Measurements from ENCODE around the gene GJC3.
"Not testable (repeated sequence)": the region's sequence is repeated elsewhere in the genome, so short reads cannot be mapped to it uniquely, and the experiment has no call there.

GJC3 gene

DNA sequence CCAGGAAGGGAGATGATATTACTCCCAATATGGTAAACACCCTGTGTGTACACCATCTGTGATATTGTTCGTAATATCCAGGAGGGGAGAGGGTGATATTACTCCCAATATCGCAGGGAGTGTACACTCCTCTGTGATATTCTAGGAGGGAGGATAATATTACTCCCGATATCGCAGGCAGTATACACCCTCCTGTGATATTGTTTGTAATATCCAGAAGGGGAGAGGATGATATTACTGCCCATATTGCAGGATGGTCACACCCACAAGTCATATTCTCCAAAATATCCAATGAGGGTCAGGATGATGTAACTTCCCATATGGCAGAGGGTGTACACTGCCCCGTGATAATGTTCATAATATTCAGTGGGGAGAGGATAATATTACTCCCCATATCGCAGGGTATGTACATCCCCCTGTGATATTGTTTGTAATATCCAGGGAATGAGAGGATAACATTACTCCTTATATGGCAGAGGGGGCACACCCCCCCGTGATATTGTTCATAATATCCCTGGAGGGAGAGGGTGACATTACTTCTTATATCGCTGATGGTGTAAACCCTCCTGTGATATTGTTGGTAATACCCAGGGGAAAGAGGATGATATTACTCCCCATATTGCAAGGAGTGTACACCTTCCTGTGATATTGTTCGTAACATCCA is 29.3 kb upstream of the GJC3 start:
- no peaks in the 10 kb centered on the region for H3K9me3 ChIP-seq (ENCODE audit: control insufficient read depth, low read length)
- no peak overlapping the region for H2AK5ac ChIP-seq (ENCODE audit: low read length, severe bottlenecking)
- no peak overlapping the region for H2BK120ac ChIP-seq (ENCODE audit: low read depth, low read length)
- H3K23ac ChIP-seq (ENCODE audit: low read length in 2 of 2): no peak overlapping the region
- DNase-seq: no peak
- no peak overlapping the region for H2BK12ac ChIP-seq (ENCODE audit: low read length in 2 of 2)
- H3K4ac ChIP-seq (ENCODE audit: low read depth in 1 of 2, low read length in 2 of 2): no peak overlapping the region
- H3K9ac ChIP-seq (ENCODE audit: low read length): no peak overlapping the region
- H3K18ac ChIP-seq (ENCODE audit: low read depth in 1 of 2, low read length in 2 of 2): no peak overlapping the region
- no peak overlapping the region for H3K14ac ChIP-seq (ENCODE audit: low read length in 2 of 2)
- H3K4me2 ChIP-seq (ENCODE audit: low read length, poor library complexity, severe bottlenecking): no peak overlapping the region
- no peak overlapping the region for H3K4me3 ChIP-seq (ENCODE audit: insufficient read depth in 1 of 2, low read depth in 1 of 2, low read length in 2 of 2)
- H3K79me1 ChIP-seq (replicated peaks; ENCODE audit: low read length, poor library complexity, severe bottlenecking): no peaks in the 10 kb centered on the region
- H2BK5ac ChIP-seq (ENCODE audit: low read depth, low read length, poor library complexity, severe bottlenecking): no peak overlapping the region
- H3K36me3 ChIP-seq (ENCODE audit: control insufficient read depth in 1 of 2, insufficient read depth in 2 of 2, low read depth in 1 of 2, low read length in 2 of 2): no peaks in the 10 kb centered on the region
- H2BK15ac ChIP-seq (ENCODE audit: low read depth, poor library complexity, severe bottlenecking): no peak overlapping the region
- WGBS: 83% methylated on average over 5 of the region's 9 CpGs
- H4K8ac ChIP-seq (ENCODE audit: low read length): no peak overlapping the region
- no peak overlapping the region for H2AFZ ChIP-seq (ENCODE audit: low read depth, low read length)
- H3K4me1 ChIP-seq (ENCODE audit: control insufficient read depth, insufficient read depth, low read depth, low read length): no peaks in the 10 kb centered on the region
- H4K91ac ChIP-seq (ENCODE audit: low read length): no peak overlapping the region
- no peak overlapping the region for H3K27ac ChIP-seq (ENCODE audit: low read length, poor library complexity, severe bottlenecking)
- peaks cover 7 to 74% of the 10 kb centered on the region in 2 experiments for H3K27me3 ChIP-seq (ENCODE audit: control insufficient read depth in 1 of 2, insufficient read depth in 1 of 2, low read length in 2 of 2)

DNA sequence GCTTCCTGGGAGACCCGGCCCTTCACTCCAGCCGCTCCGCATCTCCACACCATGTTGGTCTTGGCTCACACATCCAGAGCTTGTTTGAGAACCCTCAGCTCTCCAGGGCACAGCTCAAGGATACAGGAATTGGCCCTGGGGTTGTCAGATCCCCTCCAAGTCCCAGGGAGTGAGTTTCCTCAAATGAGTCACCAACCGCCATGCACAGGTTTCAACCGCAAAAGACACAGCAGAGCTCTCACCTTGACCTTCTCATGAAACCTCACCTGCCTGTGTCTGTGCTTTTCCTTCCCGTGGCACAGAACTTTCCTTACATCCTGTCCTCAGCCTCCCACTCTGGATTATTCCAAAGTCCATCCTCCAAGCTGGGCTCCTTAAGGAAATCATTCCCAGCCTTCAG is 25.8 kb upstream of the GJC3 start:
- Histone ChIP-seq H3K4me1 (ENCODE audit: control insufficient read depth, insufficient read depth, low read depth, low read length) (no peaks in the 10 kb centered on the region), H2AFZ (ENCODE audit: low read depth, low read length) (no peak overlapping the region), H3K4me3 (ENCODE audit: insufficient read depth in 1 of 2, low read depth in 1 of 2, low read length in 2 of 2) (no peak overlapping the region), H3K27me3 (ENCODE audit: control insufficient read depth in 1 of 2, insufficient read depth in 1 of 2, low read length in 2 of 2) (peaks cover 3 to 49% of the 10 kb centered on the region in 2 experiments), H3K4ac (ENCODE audit: low read depth in 1 of 2, low read length in 2 of 2) (no peak overlapping the region), H2BK15ac (ENCODE audit: low read depth, poor library complexity, severe bottlenecking) (no peak overlapping the region), H3K4me2 (ENCODE audit: low read length, poor library complexity, severe bottlenecking) (no peak overlapping the region), H3K9me3 (ENCODE audit: control insufficient read depth, low read length) (peaks cover 4% of the 10 kb centered on the region), H3K18ac (ENCODE audit: low read depth in 1 of 2, low read length in 2 of 2) (no peak overlapping the region), H4K91ac (ENCODE audit: low read length) (no peak overlapping the region), H4K8ac (ENCODE audit: low read length) (no peak overlapping the region), H2BK120ac (ENCODE audit: low read depth, low read length) (no peak overlapping the region), H3K36me3 (ENCODE audit: control insufficient read depth in 1 of 2, insufficient read depth in 2 of 2, low read depth in 1 of 2, low read length in 2 of 2) (no peaks in the 10 kb centered on the region), H3K9ac (ENCODE audit: low read length) (no peak overlapping the region), H3K14ac (ENCODE audit: low read length in 2 of 2) (no peak overlapping the region), H3K79me1 (replicated peaks; ENCODE audit: low read length, poor library complexity, severe bottlenecking) (no peaks in the 10 kb centered on the region), H2BK12ac (ENCODE audit: low read length in 2 of 2) (no peak overlapping the region), H3K27ac (ENCODE audit: low read length, poor library complexity, severe bottlenecking) (no peak overlapping the region), H3K23ac (ENCODE audit: low read length in 2 of 2) (no peak overlapping the region), H2AK5ac (ENCODE audit: low read length, severe bottlenecking) (no peak overlapping the region), H2BK5ac (ENCODE audit: low read depth, low read length, poor library complexity, severe bottlenecking) (no peak overlapping the region)
- 81% methylated on average over 6 of the region's 6 CpGs for WGBS
- DNase-seq: no peak

DNA sequence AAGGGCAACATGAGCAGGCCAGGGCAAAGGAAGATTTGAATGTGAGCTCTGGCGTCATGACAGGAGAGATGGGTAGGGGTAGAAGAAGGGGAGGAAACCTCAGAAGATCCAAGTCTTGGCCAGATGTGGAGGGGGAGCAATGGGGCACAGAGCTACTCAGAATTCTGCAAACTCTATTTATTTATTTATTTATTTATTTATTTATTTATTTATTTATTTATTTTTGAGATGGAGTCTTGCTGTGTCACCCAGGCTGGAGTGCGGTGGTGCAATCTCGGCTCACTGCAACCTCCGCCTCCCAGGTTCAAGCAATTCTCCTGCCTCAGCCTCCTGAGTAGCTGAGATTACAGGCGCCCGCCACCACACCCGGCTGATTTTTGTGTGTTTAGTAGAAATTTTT is 25.2 kb upstream of the GJC3 start:
- H3K4ac ChIP-seq (ENCODE audit: low read depth in 1 of 2, low read length in 2 of 2); H3K9ac ChIP-seq (ENCODE audit: low read length); H2BK5ac ChIP-seq (ENCODE audit: low read depth, low read length, poor library complexity, severe bottlenecking); H2BK15ac ChIP-seq (ENCODE audit: low read depth, poor library complexity, severe bottlenecking); H3K14ac ChIP-seq (ENCODE audit: low read length in 2 of 2); H3K18ac ChIP-seq (ENCODE audit: low read depth in 1 of 2, low read length in 2 of 2); H3K27ac ChIP-seq (ENCODE audit: low read length, poor library complexity, severe bottlenecking); H3K79me1 ChIP-seq (replicated peaks; ENCODE audit: low read length, poor library complexity, severe bottlenecking); DNase-seq; H3K36me3 ChIP-seq (ENCODE audit: control insufficient read depth in 1 of 2, insufficient read depth in 2 of 2, low read depth in 1 of 2, low read length in 2 of 2); H3K4me3 ChIP-seq (ENCODE audit: insufficient read depth in 1 of 2, low read depth in 1 of 2, low read length in 2 of 2); H3K23ac ChIP-seq (ENCODE audit: low read length in 2 of 2); H3K4me2 ChIP-seq (ENCODE audit: low read length, poor library complexity, severe bottlenecking); H2BK12ac ChIP-seq (ENCODE audit: low read length in 2 of 2); H2AFZ ChIP-seq (ENCODE audit: low read depth, low read length); H2AK5ac ChIP-seq (ENCODE audit: low read length, severe bottlenecking); H4K91ac ChIP-seq (ENCODE audit: low read length); H4K8ac ChIP-seq (ENCODE audit: low read length); H3K9me3 ChIP-seq (ENCODE audit: control insufficient read depth, low read length); H3K4me1 ChIP-seq (ENCODE audit: control insufficient read depth, insufficient read depth, low read depth, low read length); H2BK120ac ChIP-seq (ENCODE audit: low read depth, low read length): not testable (repeated sequence)
- WGBS: 93% methylated on average over 4 of the region's 7 CpGs
- peaks cover 3 to 43% of the 10 kb centered on the region in 2 experiments for H3K27me3 ChIP-seq (ENCODE audit: control insufficient read depth in 1 of 2, insufficient read depth in 1 of 2, low read length in 2 of 2)

DNA sequence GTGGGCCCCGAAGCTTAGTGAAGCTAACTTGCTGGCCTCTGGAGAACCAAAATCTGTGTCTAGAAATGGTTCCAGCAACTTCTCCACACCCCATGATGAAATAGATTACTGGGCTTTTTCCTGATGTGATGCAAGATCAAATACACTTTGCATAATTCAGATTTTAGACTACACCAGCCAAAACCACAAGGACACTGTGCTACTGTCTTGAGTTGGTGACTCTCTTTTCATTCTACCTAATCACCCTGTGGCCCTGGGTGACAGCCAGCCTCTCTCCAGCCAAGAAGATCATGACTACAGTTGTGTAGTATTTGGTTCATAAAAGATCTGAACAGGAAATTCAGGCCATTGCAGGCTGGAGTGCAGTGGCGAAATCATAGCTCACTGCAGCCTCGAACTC is 24.2 kb upstream of the GJC3 start:
- no peak overlapping the region for H2BK120ac ChIP-seq (ENCODE audit: low read depth, low read length)
- no peak overlapping the region for H2BK5ac ChIP-seq (ENCODE audit: low read depth, low read length, poor library complexity, severe bottlenecking)
- no peaks in the 10 kb centered on the region for H3K79me1 ChIP-seq (replicated peaks; ENCODE audit: low read length, poor library complexity, severe bottlenecking)
- H4K8ac ChIP-seq (ENCODE audit: low read length): no peak overlapping the region
- H3K4ac ChIP-seq (ENCODE audit: low read depth in 1 of 2, low read length in 2 of 2): no peak overlapping the region
- H3K4me1 ChIP-seq (ENCODE audit: control insufficient read depth, insufficient read depth, low read depth, low read length): no peaks in the 10 kb centered on the region
- H3K27ac ChIP-seq (ENCODE audit: low read length, poor library complexity, severe bottlenecking): no peak overlapping the region
- H3K36me3 ChIP-seq (ENCODE audit: control insufficient read depth in 1 of 2, insufficient read depth in 2 of 2, low read depth in 1 of 2, low read length in 2 of 2): no peaks in the 10 kb centered on the region
- no peak overlapping the region for H4K91ac ChIP-seq (ENCODE audit: low read length)
- no peak overlapping the region for H2AFZ ChIP-seq (ENCODE audit: low read depth, low read length)
- no peak overlapping the region for H2AK5ac ChIP-seq (ENCODE audit: low read length, severe bottlenecking)
- H3K14ac ChIP-seq (ENCODE audit: low read length in 2 of 2): no peak overlapping the region
- 79% methylated on average over 3 of the region's 3 CpGs for WGBS
- H3K23ac ChIP-seq (ENCODE audit: low read length in 2 of 2): no peak overlapping the region
- H2BK12ac ChIP-seq (ENCODE audit: low read length in 2 of 2): no peak overlapping the region
- H3K9me3 ChIP-seq (ENCODE audit: control insufficient read depth, low read length): peaks cover 4% of the 10 kb centered on the region
- no peak overlapping the region for H3K9ac ChIP-seq (ENCODE audit: low read length)
- DNase-seq: no peak
- H3K4me3 ChIP-seq (ENCODE audit: insufficient read depth in 1 of 2, low read depth in 1 of 2, low read length in 2 of 2): no peak overlapping the region
- H2BK15ac ChIP-seq (ENCODE audit: low read depth, poor library complexity, severe bottlenecking): no peak overlapping the region
- no peak overlapping the region for H3K18ac ChIP-seq (ENCODE audit: low read depth in 1 of 2, low read length in 2 of 2)
- no peak overlapping the region for H3K4me2 ChIP-seq (ENCODE audit: low read length, poor library complexity, severe bottlenecking)
- H3K27me3 ChIP-seq (ENCODE audit: control insufficient read depth in 1 of 2, insufficient read depth in 1 of 2, low read length in 2 of 2): peaks cover 3 to 34% of the 10 kb centered on the region in 2 experiments
